Suppressor macrophage treated with lipopolysaccharide for 4 hours (primary cell): Measurements from ENCODE around the gene GABRE.
A peak's percentile ranks its signal among the peaks of the same experiment; 100 is the strongest.

Experiments
- DNase-seq: peaks from one replicate; pipeline ENCODE4 v3.0.0-alpha.2; 2020

Gene GABRE

GRCh38 chrX:151974336-151975227, at the start of gene GABRE:
Gene GABRE (minus strand): TSS chrX:151974676. CDS start chrX:151974625, 51 bp downstream.
- DNase-seq: no peak

GRCh38 chrX:152020888-152021287, 46.4 kb upstream of the GABRE start:
- no peak for DNase-seq

- no peak for DNase-seq
These were observed 25.3 kb upstream of the GABRE start for GRCh38 chrX:151999813-152000212.

- no peak for DNase-seq
These were observed 23.1 kb upstream of the GABRE start for GRCh38 chrX:151997539-151997938.

- no peak for DNase-seq
These were observed 21.9 kb upstream of the GABRE start for GRCh38 chrX:151996347-151996746.

- DNase-seq: no peak
These were observed 20.0 kb upstream of the GABRE start for GRCh38 chrX:151994476-151994875.

- DNase-seq: no peak
These were observed 14.3 kb upstream of the GABRE start for GRCh38 chrX:151988706-151989299.

- DNase-seq: no peak
These were observed 12.6 kb upstream of the GABRE start for GRCh38 chrX:151987108-151987507.

GRCh38 chrX:151985955-151986354, 11.5 kb upstream of the GABRE start:
- no peak for DNase-seq

GRCh38 chrX:151985531-151985930, 11.1 kb upstream of the GABRE start:
- DNase-seq: no peak

- DNase-seq: no peak
These were observed 10.4 kb upstream of the GABRE start for GRCh38 chrX:151984902-151985301.

- DNase-seq: peak; percentile 34
These were observed 9.9 kb upstream of the GABRE start for GRCh38 chrX:151984328-151984727.

GRCh38 chrX:151983186-151983585, 8.7 kb upstream of the GABRE start:
- DNase-seq: no peak

- DNase-seq: no peak
These were observed 7.7 kb upstream of the GABRE start for GRCh38 chrX:151982222-151982621.

GRCh38 chrX:151981129-151981528, 6.7 kb upstream of the GABRE start:
- DNase-seq: no peak

GRCh38 chrX:151977923-151978322, 3.4 kb upstream of the GABRE start:
- DNase-seq: no peak

GRCh38 chrX:151977009-151977408, 2.5 kb upstream of the GABRE start:
- DNase-seq: no peak

- DNase-seq: no peak
These were observed 1.3 kb upstream of the GABRE start for GRCh38 chrX:151975736-151976275.

- DNase-seq: no peak
These were observed 735 bp upstream of the GABRE start for GRCh38 chrX:151975228-151975593.

GRCh38 chrX:151973851-151974335, 583 bp downstream of the GABRE start:
- no peak for DNase-seq

- DNase-seq: no peak
These were observed 1.3 kb downstream of the GABRE start for GRCh38 chrX:151973060-151973661.

GRCh38 chrX:151970661-151971060, 3.8 kb downstream of the GABRE start:
- no peak for DNase-seq

GRCh38 chrX:151970027-151970426, 4.4 kb downstream of the GABRE start:
- no peak for DNase-seq

- no peak for DNase-seq
These were observed 8.2 kb downstream of the GABRE start for GRCh38 chrX:151966236-151966635.
